Hepatocyte (in vitro differentiated cells): ENCODE results near the gene TNNI3K.

ENCODE experiments used
- CTCF ChIP-seq: fragments of 200-600 bp; sonication (generic); IDR thresholded peaks from 2 replicates; pipeline ENCODE4 v1.5.1; 2016; ENCODE audit warnings: antibody characterized with exemption, mild to moderate bottlenecking; ENCODE audit not compliant: poor library complexity
- EZH2 ChIP-seq: fragments of 200-600 bp; sonication (generic); IDR thresholded peaks from 2 replicates; pipeline ENCODE4 v1.6.1; 2016; ENCODE audit warnings: antibody characterized with exemption, mild to moderate bottlenecking, borderline replicate concordance
- EZH2phosphoT487 ChIP-seq: fragments of 200-600 bp; sonication (generic); IDR thresholded peaks from one replicate; pipeline ENCODE4 v1.6.1; 2018; ENCODE audit warnings: antibody characterized with exemption, mild to moderate bottlenecking, low read depth, moderate library complexity; ENCODE audit not compliant: unreplicated experiment, severe bottlenecking

GRCh38 chr1:74502432-74502831 is 267.2 kb downstream of the TNNI3K start:
- TF ChIP-seq CTCF, result no peak
- TF ChIP-seq EZH2phosphoT487, result no peak
- TF ChIP-seq EZH2, result no peak
